ENCODE results near the gene TOP2A. TPM values are rescaled to one million over a fixed set of nuclear protein-coding genes. Genes with fewer than 3 reads are reported as not detected.

Gene TOP2A
- total RNA-seq, 1 experiment from 2014 or later, result 235 TPM

DNA sequence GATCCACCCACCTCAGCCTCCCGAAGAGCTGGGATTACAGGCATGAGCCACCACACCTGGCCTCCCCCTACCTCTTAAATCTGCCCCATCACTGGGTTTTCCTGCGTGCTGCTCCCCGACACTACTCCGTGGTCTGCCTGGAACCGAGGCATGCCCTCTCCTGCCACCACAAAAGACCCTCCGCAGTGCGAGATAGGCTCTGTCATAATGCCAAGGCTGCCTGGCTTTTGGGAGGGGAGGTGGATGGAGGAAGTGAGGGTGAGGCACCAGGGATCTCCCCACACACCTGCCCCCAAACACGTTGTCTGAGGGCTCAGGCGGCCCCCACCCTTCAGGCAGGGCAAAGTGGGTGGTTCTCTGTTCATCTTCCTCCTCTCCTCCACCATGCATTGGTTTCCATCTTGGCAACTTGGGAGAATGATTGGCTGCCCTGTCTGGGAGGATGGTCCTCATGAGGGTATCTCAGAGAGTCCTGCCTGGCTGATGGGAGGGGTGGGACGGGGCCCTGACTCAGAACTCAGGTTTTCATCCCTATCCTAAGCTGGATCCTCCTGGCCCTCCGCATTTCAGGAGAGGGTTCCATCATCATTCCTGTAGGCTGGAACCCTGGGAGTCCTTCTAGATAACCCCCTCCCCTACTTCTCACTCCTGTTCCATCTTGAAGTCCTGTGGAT, 48.7 kb upstream of the TOP2A start:
- Histone ChIP-seq H3K27ac (no peak overlapping the region), H3F3A (ENCODE audit: insufficient read depth, low read depth) (no peaks in the 10 kb centered on the region), H3K9me2 (ENCODE audit: insufficient read depth) (no peaks in the 10 kb centered on the region), H3K79me2 (ENCODE audit: low read depth) (no peaks in the 10 kb centered on the region), H3K27me3 (ENCODE audit: insufficient read depth, low read depth) (no peaks in the 10 kb centered on the region), H3K4me1 (replicated peaks; ENCODE audit: insufficient read depth) (no peaks in the 10 kb centered on the region), H3K36me3 (ENCODE audit: low read depth) (no peaks in the 10 kb centered on the region), H3K4me3 (no peak overlapping the region), H2AFZ (no peak overlapping the region), H4K20me1 (ENCODE audit: insufficient read depth) (no peaks in the 10 kb centered on the region), H3K4me2 (no peak overlapping the region), H3K9me3 (ENCODE audit: insufficient read depth, low read depth) (no peaks in the 10 kb centered on the region)
- ChIA-PET POLR2A (ENCODE audit: unreplicated experiment) (no interaction called here), CTCF (no interaction called here)
- no peak for TF ChIP-seq EZH2 (IDR thresholded peaks at IDR 0.05; ENCODE audit: low read depth)
- TF ChIP-seq, protein P1, sequence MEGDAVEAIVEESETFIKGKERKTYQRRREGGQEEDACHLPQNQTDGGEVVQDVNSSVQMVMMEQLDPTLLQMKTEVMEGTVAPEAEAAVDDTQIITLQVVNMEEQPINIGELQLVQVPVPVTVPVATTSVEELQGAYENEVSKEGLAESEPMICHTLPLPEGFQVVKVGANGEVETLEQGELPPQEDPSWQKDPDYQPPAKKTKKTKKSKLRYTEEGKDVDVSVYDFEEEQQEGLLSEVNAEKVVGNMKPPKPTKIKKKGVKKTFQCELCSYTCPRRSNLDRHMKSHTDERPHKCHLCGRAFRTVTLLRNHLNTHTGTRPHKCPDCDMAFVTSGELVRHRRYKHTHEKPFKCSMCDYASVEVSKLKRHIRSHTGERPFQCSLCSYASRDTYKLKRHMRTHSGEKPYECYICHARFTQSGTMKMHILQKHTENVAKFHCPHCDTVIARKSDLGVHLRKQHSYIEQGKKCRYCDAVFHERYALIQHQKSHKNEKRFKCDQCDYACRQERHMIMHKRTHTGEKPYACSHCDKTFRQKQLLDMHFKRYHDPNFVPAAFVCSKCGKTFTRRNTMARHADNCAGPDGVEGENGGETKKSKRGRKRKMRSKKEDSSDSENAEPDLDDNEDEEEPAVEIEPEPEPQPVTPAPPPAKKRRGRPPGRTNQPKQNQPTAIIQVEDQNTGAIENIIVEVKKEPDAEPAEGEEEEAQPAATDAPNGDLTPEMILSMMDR (conservative IDR thresholded peaks at IDR 0.05), result no peak
- no TSS peak for BruUV-seq (replicated peaks)
- no peak for DNase-seq
- intact Hi-C loops (cut with micrococcal nuclease; ENCODE audit: unreplicated experiment), result no loop called here

DNA sequence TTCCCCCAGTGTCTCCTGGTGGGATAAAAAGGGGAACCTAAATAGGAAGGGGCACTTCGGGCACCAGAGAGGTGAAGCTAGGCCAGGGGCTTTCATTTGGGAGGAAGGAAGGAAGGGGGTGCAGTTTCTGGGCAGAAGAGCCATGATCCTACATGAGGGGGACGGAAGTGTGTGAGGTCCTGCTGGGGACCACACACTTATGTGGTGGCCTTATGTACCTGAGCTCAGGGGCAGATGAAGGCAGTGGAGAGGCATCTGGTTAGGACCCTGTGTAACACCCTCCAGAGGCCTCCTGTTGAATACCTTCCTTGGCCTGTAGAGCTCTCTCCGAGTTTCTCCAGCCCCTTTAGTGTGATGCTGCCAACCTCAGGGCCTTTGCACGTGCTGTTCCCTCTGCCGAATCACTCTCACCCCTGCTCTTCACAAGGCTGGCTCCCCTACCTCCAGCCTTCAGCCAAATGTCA, 46.7 kb upstream of the TOP2A start:
- intact Hi-C loops (cut with micrococcal nuclease; ENCODE audit: unreplicated experiment), result no loop called here

DNA sequence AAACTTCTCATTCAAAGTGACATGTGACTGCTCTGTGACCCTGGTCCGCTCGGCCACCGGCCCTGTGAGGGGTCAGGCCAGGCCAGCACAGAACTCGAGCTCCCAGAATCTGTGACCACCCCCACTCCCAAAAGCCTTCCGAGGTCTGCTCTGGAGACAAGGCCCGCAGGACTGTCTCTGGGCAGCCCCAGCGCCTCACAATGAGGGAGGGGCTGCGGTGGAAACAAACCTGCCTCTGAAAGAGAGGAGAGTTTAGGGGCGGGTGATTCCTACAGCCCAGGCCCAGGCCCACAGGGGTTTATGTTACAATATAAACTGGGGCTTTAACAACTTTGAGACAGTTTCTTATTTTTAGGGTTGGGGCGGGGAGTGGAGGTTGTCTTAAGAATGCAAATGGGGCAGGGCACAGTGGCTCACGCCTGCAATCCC, 45.4 kb upstream of the TOP2A start:
- H4K20me1 ChIP-seq (ENCODE audit: insufficient read depth), result no peaks in the 10 kb centered on the region
- CTCF ChIA-PET, result no interaction called here
- POLR2A ChIA-PET (ENCODE audit: unreplicated experiment), result no interaction called here
- no peak overlapping the region for H3K4me3 ChIP-seq
- H3K9me2 ChIP-seq (ENCODE audit: insufficient read depth), result no peaks in the 10 kb centered on the region
- no peak overlapping the region for H2AFZ ChIP-seq
- BruUV-seq (replicated peaks), result no TSS peak
- no peak for DNase-seq
- no peaks in the 10 kb centered on the region for H3F3A ChIP-seq (ENCODE audit: insufficient read depth, low read depth)
- no peaks in the 10 kb centered on the region for H3K27me3 ChIP-seq (ENCODE audit: insufficient read depth, low read depth)
- H3K27ac ChIP-seq, result no peak overlapping the region
- no peak overlapping the region for H3K4me2 ChIP-seq
- H3K9me3 ChIP-seq (ENCODE audit: insufficient read depth, low read depth), result no peaks in the 10 kb centered on the region
- no peaks in the 10 kb centered on the region for H3K36me3 ChIP-seq (ENCODE audit: low read depth)
- no peaks in the 10 kb centered on the region for H3K4me1 ChIP-seq (replicated peaks; ENCODE audit: insufficient read depth)
- intact Hi-C loops (cut with micrococcal nuclease; ENCODE audit: unreplicated experiment), result no loop called here
- no peaks in the 10 kb centered on the region for H3K79me2 ChIP-seq (ENCODE audit: low read depth)
- TF ChIP-seq, protein P1 (conservative IDR thresholded peaks at IDR 0.05), result no peak
- no peak for TF ChIP-seq EZH2 (IDR thresholded peaks at IDR 0.05; ENCODE audit: low read depth)

More for the DNA sequence above, 46.7 kb upstream of the TOP2A start:
- CTCF ChIA-PET, result no interaction called here
- H3K4me2 ChIP-seq, result no peak overlapping the region
- H3K27me3 ChIP-seq (ENCODE audit: insufficient read depth, low read depth), result no peaks in the 10 kb centered on the region
- H3K4me1 ChIP-seq (replicated peaks; ENCODE audit: insufficient read depth), result no peaks in the 10 kb centered on the region
- no peaks in the 10 kb centered on the region for H3K36me3 ChIP-seq (ENCODE audit: low read depth)
- H3K27ac ChIP-seq, result no peak overlapping the region
- POLR2A ChIA-PET (ENCODE audit: unreplicated experiment), result no interaction called here
- TF ChIP-seq, protein P1 (conservative IDR thresholded peaks at IDR 0.05), result no peak
- no peak for TF ChIP-seq EZH2 (IDR thresholded peaks at IDR 0.05; ENCODE audit: low read depth)
- H3K9me2 ChIP-seq (ENCODE audit: insufficient read depth), result no peaks in the 10 kb centered on the region
- no peaks in the 10 kb centered on the region for H3K79me2 ChIP-seq (ENCODE audit: low read depth)
- no peaks in the 10 kb centered on the region for H3K9me3 ChIP-seq (ENCODE audit: insufficient read depth, low read depth)
- H3K4me3 ChIP-seq, result no peak overlapping the region
- no peaks in the 10 kb centered on the region for H3F3A ChIP-seq (ENCODE audit: insufficient read depth, low read depth)
- BruUV-seq (replicated peaks), result no TSS peak
- no peak overlapping the region for H2AFZ ChIP-seq
- DNase-seq, result no peak
- no peaks in the 10 kb centered on the region for H4K20me1 ChIP-seq (ENCODE audit: insufficient read depth)
